ENCODE measurements around the gene COMMD7. TPM values are rescaled to one million over a fixed set of nuclear protein-coding genes. Genes with fewer than 3 reads are reported as not detected.

Gene COMMD7
- total and polyA plus RNA-seq, 2 of the 4 experiments (the other 2 are of a cell fraction): 51.8 to 67.5 TPM

- Histone ChIP-seq H2AFZ (replicated peaks; ENCODE audit: low read length, poor library complexity) (no peak overlapping the region), H2BK5ac (ENCODE audit: low read depth, low read length, poor library complexity, severe bottlenecking) (no peak overlapping the region), H2AK5ac (ENCODE audit: low read depth, low read length) (no peak overlapping the region), H3K9me3 (ENCODE audit: control insufficient read depth, insufficient read depth, low read length) (no peaks in the 10 kb centered on the region), H3K4me3 (ENCODE audit: insufficient read depth, low read depth, low read length) (no peak overlapping the region), H2BK20ac (ENCODE audit: low read depth, low read length) (no peak overlapping the region), H4K8ac (ENCODE audit: low read depth in 2 of 2, low read length in 2 of 2) (no peak overlapping the region), H3K9ac (ENCODE audit: low read depth, low read length) (no peak overlapping the region), H3K79me1 (ENCODE audit: low read depth in 1 of 2, low read length in 2 of 2) (peaks cover 0 to 17% of the 10 kb centered on the region in 2 experiments; a peak in 3 of 4 replicates), H2BK120ac (ENCODE audit: low read depth, low read length) (no peak overlapping the region), H3K4me2 (ENCODE audit: low read depth, low read length) (no peak overlapping the region), H4K91ac (ENCODE audit: insufficient read depth, low read depth, low read length) (no peak overlapping the region), H3K18ac (ENCODE audit: low read depth, low read length) (no peak overlapping the region), H3K36me3 (ENCODE audit: control insufficient read depth, insufficient read depth, low read length) (peaks cover 3% of the 10 kb centered on the region; the same call in 1 of the 2 replicates), H2AK9ac (replicated peaks; ENCODE audit: low read depth, low read length, poor library complexity) (no peak overlapping the region), H3K27ac (ENCODE audit: insufficient read depth, low read length) (no peak overlapping the region), H4K20me1 (ENCODE audit: insufficient read depth, low read length) (peaks cover 3% of the 10 kb centered on the region; the same call in 1 of the 2 replicates), H2BK15ac (ENCODE audit: low read depth, low read length) (no peak overlapping the region), H3K23ac (ENCODE audit: low read depth, low read length) (no peak overlapping the region), H4K5ac (ENCODE audit: low read depth, low read length) (no peak overlapping the region), H3K4ac (ENCODE audit: low read depth, low read length) (no peak overlapping the region), H3K27me3 (ENCODE audit: control insufficient read depth, insufficient read depth, low read length) (no peaks in the 10 kb centered on the region), H3K56ac (ENCODE audit: extremely low read depth, insufficient read depth, low read length) (no peak overlapping the region), H3K4me1 (ENCODE audit: control insufficient read depth, insufficient read depth, low read length) (no peaks in the 10 kb centered on the region), H3K9me1 (ENCODE audit: insufficient read depth, low read length) (peaks cover 5% of the 10 kb centered on the region; the same call in 1 of the 2 replicates), H3K14ac (replicated peaks; ENCODE audit: low read depth, low read length) (no peak overlapping the region)
- CTCF ChIA-PET: interaction anchor here (0.6 to 1.7 kb wide), 2 partner anchors 106 to 295 kb away, joined by 5 to 19 read pairs; partner anchors contain the start of gene C20orf203
- TF ChIP-seq ELK1 (IDR thresholded peaks at IDR 0.05; ENCODE audit: borderline replicate concordance, low read depth, low read length) (no peak), USF2 (IDR thresholded peaks at IDR 0.05; ENCODE audit: low read depth, low read length) (no peak), FOS (IDR thresholded peaks at IDR 0.05; ENCODE audit: low read depth, low read length) (no peak), CTCF (conservative IDR thresholded peaks at IDR 0.05; ENCODE audit: low read depth, low read length) (no peak), RAD21 (IDR thresholded peaks at IDR 0.05; ENCODE audit: low read length) (no peak), MXI1 (IDR thresholded peaks at IDR 0.05; ENCODE audit: borderline replicate concordance, low read depth, low read length) (no peak), NFE2L2 (IDR thresholded peaks at IDR 0.05; ENCODE audit: low read depth, low read length) (no peak), POLR2A (IDR thresholded peaks at IDR 0.05; ENCODE audit: low read depth, low read length) (no peak), MAZ (IDR thresholded peaks at IDR 0.05; ENCODE audit: borderline replicate concordance, low read depth, low read length) (no peak), BHLHE40 (IDR thresholded peaks at IDR 0.05; ENCODE audit: low read depth, low read length) (no peak), RCOR1 (IDR thresholded peaks at IDR 0.05; ENCODE audit: insufficient replicate concordance, low read length) (no peak)
- POLR2A ChIA-PET (ENCODE audit: unreplicated experiment): no interaction called here
- BruUV-seq (replicated peaks): no TSS peak
- dilution Hi-C loops (cut with HindIII; ENCODE audit: low sequenced_read_pairs, unreplicated experiment): no loop called here
- 68% methylated on average over 3 of the region's 10 CpGs; no CpG with 5 or more reads in 1 of the 2 experiments for WGBS, 2 experiments (ENCODE audit: extremely low coverage in 2 of 2, insufficient read length in 1 of 2)
- intact Hi-C loops (cut with micrococcal nuclease): loop anchor here (5.0 kb wide), 1 partner anchor 257 kb away; no protein-coding TSS in a partner anchor
- ATAC-seq (ENCODE audit: low read depth) (0 out of 2 replicates have a peak, but pooled peaks have one; percentile 33), DNase-seq (no peak)
- in situ Hi-C loops (cut with MboI; ENCODE audit: low sequenced_read_pairs): loop anchor here (5.0 to 10.0 kb wide), 3 partner anchors 112 to 265 kb away; no protein-coding TSS in a partner anchor
These were observed 36.4 kb upstream of the COMMD7 start for GRCh38 chr20:32779500-32780211.

Data from IMR-90 (cell line).